Activated naive CD4-positive, alpha-beta T cell treated with anti-CD3 and anti-CD28 coated beads for 36 hours (primary cell): ENCODE results near the gene HLA-DOB. TPM values are rescaled to one million over a fixed set of nuclear protein-coding genes. Genes with fewer than 3 reads are reported as not detected.

ENCODE experiments used
- CTCF ChIA-PET: fragments of 350-600 bp; sonication (Branson Sonifier 250); formaldehyde crosslinking; loops from one replicate; lab custom pipeline; 2021; ENCODE audit warnings: antibody characterized with exemption; lab: Charles Lee
- DNase-seq: peaks from one replicate; pipeline ENCODE4 v3.0.0-alpha.2; 2020
- H3K27ac Mint-ChIP-seq: one replicate; pipeline ENCODE4 v1.8.0; 2021; ENCODE audit warnings: mild to moderate bottlenecking, mixed read lengths
- H3K27me3 Mint-ChIP-seq: one replicate; pipeline ENCODE4 v1.8.0; 2021; ENCODE audit warnings: low read depth, mixed read lengths
- H3K36me3 Mint-ChIP-seq: one replicate; pipeline ENCODE4 v1.8.0; 2021; ENCODE audit warnings: low read depth, mixed read lengths
- H3K4me1 Mint-ChIP-seq: one replicate; pipeline ENCODE4 v1.8.0; 2021; ENCODE audit warnings: low read depth, mixed read lengths
- H3K4me3 Mint-ChIP-seq: one replicate; pipeline ENCODE4 v1.8.0; 2021; ENCODE audit warnings: mild to moderate bottlenecking, moderate library complexity, mixed read lengths
- H3K9me3 Mint-ChIP-seq: one replicate; pipeline ENCODE4 v1.8.0; 2021; ENCODE audit warnings: mixed read lengths
- intact Hi-C: fragments of 100-400 bp; cut with micrococcal nuclease; formaldehyde crosslinking; loops from one replicate; pipeline ENCODE4 v1.15.1; 2023
- total RNA-seq, 2 experiments: library from RNA; stranded (reverse); gene quantifications; one replicate each; pipeline ENCODE4 v1.2.3, GENCODE V29; 2021

Gene HLA-DOB
- total RNA-seq, 2 experiments from 2014 or later, result 0.91 to 1.1 TPM

DNA sequence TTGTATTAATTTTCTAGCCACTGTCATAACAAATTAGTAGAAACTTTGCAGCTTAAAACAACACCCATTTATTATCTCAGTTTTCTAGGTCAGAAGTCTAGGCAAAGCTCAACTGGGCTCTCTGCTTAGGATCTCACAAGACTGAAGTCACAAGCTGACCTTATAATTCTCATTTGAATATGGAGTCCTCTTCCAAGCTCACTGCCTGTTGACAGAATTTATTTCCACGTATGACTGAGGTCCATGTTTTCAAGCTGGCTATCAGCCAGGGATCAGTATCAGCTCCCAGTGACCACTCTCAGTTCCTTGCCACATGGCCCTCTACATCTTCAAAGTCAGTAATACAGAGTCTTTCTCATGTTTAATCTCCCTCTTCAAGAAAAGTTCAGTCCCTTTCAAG is 41.7 kb downstream of the HLA-DOB start:
- H3K27ac Mint-ChIP-seq, result no peak overlapping the region
- intact Hi-C loops, result no loop called here
- CTCF ChIA-PET, result interaction anchor here (0.6 to 0.8 kb wide), 2 partner anchors 9 to 361 kb away, joined by 3 read pairs; no protein-coding TSS in a partner anchor

DNA sequence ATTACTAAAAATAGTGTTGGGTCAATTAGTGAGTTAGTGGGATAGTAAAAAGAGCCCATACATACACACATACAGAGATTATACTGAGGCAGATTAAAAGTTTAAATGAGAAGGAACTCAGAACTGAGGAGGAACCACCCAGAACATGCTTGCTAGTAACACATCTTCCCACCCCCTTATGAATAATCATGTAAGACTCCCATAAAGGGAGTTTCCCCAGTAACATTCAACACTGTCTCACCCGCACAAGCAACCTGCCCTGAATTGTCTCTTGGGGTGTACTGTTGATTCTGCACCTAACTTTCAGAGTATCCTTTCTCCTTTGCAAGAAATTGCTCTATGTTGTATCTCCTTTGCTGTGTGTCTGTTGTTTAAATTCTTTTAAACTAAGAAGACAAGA is 42.4 kb downstream of the HLA-DOB start:
- Mint-ChIP-seq H3K36me3 (no peaks in the 10 kb centered on the region), H3K9me3 (no peaks in the 10 kb centered on the region), H3K27ac (no peak overlapping the region), H3K27me3 (peaks cover 16% of the 10 kb centered on the region), H3K4me3 (no peak overlapping the region), H3K4me1 (no peaks in the 10 kb centered on the region)
- CTCF ChIA-PET, result interaction anchor here (0.8 kb wide), 1 partner anchor 361 kb away, joined by 3 read pairs; no protein-coding TSS in a partner anchor
- intact Hi-C loops, result no loop called here
- no peak for DNase-seq

More for the DNA sequence above, 41.7 kb downstream of the HLA-DOB start:
- no peak overlapping the region for H3K4me3 Mint-ChIP-seq
- DNase-seq, result no peak
- no peaks in the 10 kb centered on the region for H3K4me1 Mint-ChIP-seq
- H3K9me3 Mint-ChIP-seq, result no peaks in the 10 kb centered on the region
- peaks cover 12% of the 10 kb centered on the region for H3K27me3 Mint-ChIP-seq
- no peaks in the 10 kb centered on the region for H3K36me3 Mint-ChIP-seq

DNA sequence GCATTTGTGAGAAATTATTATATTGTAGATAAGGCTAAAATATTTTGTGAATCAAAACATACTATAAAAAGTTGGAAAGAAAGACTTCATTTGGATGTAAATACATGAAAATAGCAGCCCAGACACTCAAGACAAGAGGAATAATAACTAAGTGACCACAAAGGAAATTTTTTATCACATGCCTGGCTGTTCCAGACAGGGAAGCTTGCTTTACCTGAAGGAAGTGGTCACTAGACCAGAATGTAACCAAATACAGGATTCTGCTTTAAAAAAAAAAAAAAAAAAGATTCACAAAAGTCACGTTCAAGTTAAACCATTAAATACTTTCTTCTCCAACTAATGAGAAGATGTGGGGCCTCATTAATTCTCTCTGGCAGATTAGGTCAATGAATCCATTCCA is 44.1 kb downstream of the HLA-DOB start:
- Mint-ChIP-seq H3K27ac (no peak overlapping the region), H3K9me3 (no peaks in the 10 kb centered on the region), H3K4me3 (no peak overlapping the region), H3K27me3 (peaks cover 26% of the 10 kb centered on the region), H3K4me1 (no peaks in the 10 kb centered on the region), H3K36me3 (no peaks in the 10 kb centered on the region)
- no peak for DNase-seq
- intact Hi-C loops, result no loop called here
- CTCF ChIA-PET, result no interaction called here

DNA sequence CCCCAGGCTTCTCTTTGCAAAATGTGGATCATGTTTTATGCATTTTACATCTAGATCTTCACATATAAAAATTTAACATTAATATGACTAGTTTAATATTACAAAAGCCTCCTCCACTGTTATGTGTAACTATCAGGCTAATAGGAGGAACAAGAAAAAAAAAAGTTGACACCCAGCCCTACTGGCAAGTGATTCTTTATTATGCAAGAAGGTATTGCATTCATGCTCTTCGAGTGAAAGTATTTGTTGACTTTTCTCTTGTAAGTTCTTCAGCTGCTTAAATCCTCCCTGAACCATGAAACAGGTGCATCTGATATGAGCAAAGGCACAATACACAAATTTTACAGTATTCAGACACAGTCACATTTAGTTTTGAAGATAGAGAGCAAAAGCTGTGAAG is 52.8 kb downstream of the HLA-DOB start:
- Mint-ChIP-seq H3K27ac (no peak overlapping the region), H3K9me3 (no peaks in the 10 kb centered on the region), H3K4me1 (no peaks in the 10 kb centered on the region), H3K27me3 (peaks cover 42% of the 10 kb centered on the region), H3K36me3 (no peaks in the 10 kb centered on the region), H3K4me3 (no peak overlapping the region)
- CTCF ChIA-PET, result no interaction called here
- no peak for DNase-seq
- intact Hi-C loops, result no loop called here

DNA sequence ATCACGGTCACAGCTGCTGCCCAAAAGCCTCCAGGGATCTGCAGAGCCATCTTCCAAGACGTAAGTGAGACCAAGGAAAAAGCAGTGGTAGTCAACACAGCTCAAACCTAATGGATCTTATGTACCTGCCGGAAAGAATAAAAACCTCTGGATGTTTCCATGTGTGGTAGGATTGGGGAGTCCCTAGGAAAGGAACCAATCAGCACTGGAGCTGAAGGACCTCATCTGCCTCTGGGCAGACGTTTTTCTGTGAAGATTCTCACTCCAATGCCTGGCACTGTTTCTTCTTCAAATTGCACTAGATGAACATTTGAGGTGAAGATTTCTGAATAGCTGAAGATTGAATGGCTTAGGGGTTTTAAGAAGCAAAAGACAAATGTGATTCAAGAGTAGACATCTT is 53.4 kb downstream of the HLA-DOB start, which contains the start of gene HLA-DQB2:
Gene HLA-DQB2 (minus strand): TSS at position 112 of the 400 bp plus-strand sequence. CDS start 62 bp downstream, at position 50.
- no peak for DNase-seq
- Mint-ChIP-seq H3K36me3 (no peaks in the 10 kb centered on the region), H3K9me3 (no peaks in the 10 kb centered on the region), H3K4me3 (no peak within 1 kb of the TSS), H3K27ac (no peak within 1 kb of the TSS), H3K4me1 (no peaks in the 10 kb centered on the region), H3K27me3 (peaks cover 39% of the 10 kb centered on the region)
- CTCF ChIA-PET, result no interaction called here
- intact Hi-C loops, result no loop called here

Other genes starting within 250 kb of the HLA-DOB start
- gene HLA-DRB1, start 227.2 kb downstream of the HLA-DOB start, total RNA-seq, result 1 to 10 TPM; 4.1 to 4.2 TPM
- gene HLA-DQA1, start 179.6 kb downstream of the HLA-DOB start, total RNA-seq, result under 1 TPM; 0.81 to 0.93 TPM
- 1 to 10 TPM; 6.2 to 7.4 TPM for gene HLA-DQB1, start 150.3 kb downstream of the HLA-DOB start, total RNA-seq
- not detected for gene HLA-DQA2, start 75.6 kb downstream of the HLA-DOB start, total RNA-seq
- not detected for gene HLA-DQB2, start 53.5 kb downstream of the HLA-DOB start, total RNA-seq
- gene TAP2, start 21.7 kb upstream of the HLA-DOB start, total RNA-seq, result 100 to 1,000 TPM; 136 to 138 TPM
- 100 to 1,000 TPM; 286 to 308 TPM for gene PSMB8, start 27.0 kb upstream of the HLA-DOB start, total RNA-seq
- 100 to 1,000 TPM; 187 TPM for gene TAP1, start 36.7 kb upstream of the HLA-DOB start, total RNA-seq
- gene PSMB9, start 37.2 kb upstream of the HLA-DOB start, total RNA-seq, result 100 to 1,000 TPM; 238 to 241 TPM
- 1 to 10 TPM in 1 of 2 experiments, under 1 TPM in 1; 0.76 to 1.3 TPM for gene HLA-DMB, start 124.0 kb upstream of the HLA-DOB start, total RNA-seq
- 10 to 100 TPM; 12.7 to 14.5 TPM for gene HLA-DMA, start 136.1 kb upstream of the HLA-DOB start, total RNA-seq
- gene BRD2, start 151.6 kb upstream of the HLA-DOB start, total RNA-seq, result 100 to 1,000 TPM; 168 to 197 TPM
- gene HLA-DOA, start 192.6 kb upstream of the HLA-DOB start, total RNA-seq, result 1 to 10 TPM; 1.4 to 1.6 TPM